GM18517 (cell line): ENCODE data around the gene DISC1.

ENCODE experiments used
- ATAC-seq: cut with Tn5 transposase; IDR thresholded peaks from one replicate; pipeline ENCODE4 v1.9.1; 2021; ENCODE audit warnings: mild to moderate bottlenecking, moderate library complexity; ENCODE audit not compliant: unreplicated experiment

Gene DISC1

GRCh38 chr1:231921646-231922345 lies 295.2 kb downstream of the DISC1 start:
- no peak for ATAC-seq

GRCh38 chr1:231923491-231924041 lies 297.0 kb downstream of the DISC1 start:
- ATAC-seq = no peak

- ATAC-seq = no peak
Observed at GRCh38 chr1:231924180-231924579, 297.6 kb downstream of the DISC1 start.

GRCh38 chr1:231925864-231926263 lies 299.3 kb downstream of the DISC1 start:
- ATAC-seq = no peak

GRCh38 chr1:231926340-231926739 lies 299.8 kb downstream of the DISC1 start:
- ATAC-seq = no peak

- ATAC-seq = no peak
Observed at GRCh38 chr1:231926933-231927332, 300.3 kb downstream of the DISC1 start.

- no peak for ATAC-seq
Observed at GRCh38 chr1:231927431-231927830, 300.8 kb downstream of the DISC1 start.

- ATAC-seq = no peak
Observed at GRCh38 chr1:231929311-231929710, 302.7 kb downstream of the DISC1 start.

- no peak for ATAC-seq
Observed at GRCh38 chr1:231930257-231930947, 303.8 kb downstream of the DISC1 start.

GRCh38 chr1:231931146-231931545 lies 304.6 kb downstream of the DISC1 start:
- ATAC-seq = no peak

- no peak for ATAC-seq
Observed at GRCh38 chr1:231931846-231932454, 305.4 kb downstream of the DISC1 start.

- no peak for ATAC-seq
Observed at GRCh38 chr1:231933711-231934626, 307.4 kb downstream of the DISC1 start.

- ATAC-seq = no peak
Observed at GRCh38 chr1:231934797-231935196, 308.2 kb downstream of the DISC1 start.

GRCh38 chr1:231935856-231936255 lies 309.3 kb downstream of the DISC1 start:
- no peak for ATAC-seq

GRCh38 chr1:231936983-231937775 lies 310.6 kb downstream of the DISC1 start:
- ATAC-seq = no peak

- ATAC-seq = no peak
Observed at GRCh38 chr1:231938211-231938610, 311.6 kb downstream of the DISC1 start.

- no peak for ATAC-seq
Observed at GRCh38 chr1:231938711-231939110, 312.1 kb downstream of the DISC1 start.

- no peak for ATAC-seq
Observed at GRCh38 chr1:231939118-231939517, 312.5 kb downstream of the DISC1 start.

GRCh38 chr1:231940116-231940515 lies 313.5 kb downstream of the DISC1 start:
- ATAC-seq = no peak

GRCh38 chr1:231940701-231941100 lies 314.1 kb downstream of the DISC1 start:
- ATAC-seq = no peak
